GM19238 (cell line): Measurements from ENCODE around the gene PYDC1.
"Not testable (repeated sequence)": the region's sequence is repeated elsewhere in the genome, so short reads cannot be mapped to it uniquely, and the experiment has no call there.

Source experiments
- DNase-seq: peaks from one replicate; pipeline ENCODE4 v3.0.0; 2011; ENCODE audit warnings: low spot score; ENCODE audit not compliant: insufficient read length

PYDC1 gene

DNA sequence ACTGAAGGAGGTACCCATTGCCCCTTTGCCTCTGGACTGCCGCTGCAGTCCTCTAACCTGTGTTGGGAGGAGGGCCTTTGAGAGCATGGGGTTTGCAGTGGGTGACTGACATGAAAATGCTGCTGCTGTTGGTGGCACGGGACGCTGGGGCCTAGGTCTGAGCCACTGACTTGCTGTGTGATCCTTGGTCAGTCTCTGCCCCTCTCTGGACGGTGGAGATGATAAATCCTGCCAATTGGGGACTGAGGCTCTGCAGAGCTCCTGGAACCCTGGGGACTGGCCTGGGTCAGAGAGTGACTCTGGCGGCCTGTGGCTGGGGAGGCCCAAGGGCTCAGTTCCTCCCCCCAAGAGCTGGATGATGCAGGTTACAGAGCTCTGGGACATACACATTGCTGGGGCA lies 6.1 kb upstream of the PYDC1 start:
- no peak for DNase-seq

DNA sequence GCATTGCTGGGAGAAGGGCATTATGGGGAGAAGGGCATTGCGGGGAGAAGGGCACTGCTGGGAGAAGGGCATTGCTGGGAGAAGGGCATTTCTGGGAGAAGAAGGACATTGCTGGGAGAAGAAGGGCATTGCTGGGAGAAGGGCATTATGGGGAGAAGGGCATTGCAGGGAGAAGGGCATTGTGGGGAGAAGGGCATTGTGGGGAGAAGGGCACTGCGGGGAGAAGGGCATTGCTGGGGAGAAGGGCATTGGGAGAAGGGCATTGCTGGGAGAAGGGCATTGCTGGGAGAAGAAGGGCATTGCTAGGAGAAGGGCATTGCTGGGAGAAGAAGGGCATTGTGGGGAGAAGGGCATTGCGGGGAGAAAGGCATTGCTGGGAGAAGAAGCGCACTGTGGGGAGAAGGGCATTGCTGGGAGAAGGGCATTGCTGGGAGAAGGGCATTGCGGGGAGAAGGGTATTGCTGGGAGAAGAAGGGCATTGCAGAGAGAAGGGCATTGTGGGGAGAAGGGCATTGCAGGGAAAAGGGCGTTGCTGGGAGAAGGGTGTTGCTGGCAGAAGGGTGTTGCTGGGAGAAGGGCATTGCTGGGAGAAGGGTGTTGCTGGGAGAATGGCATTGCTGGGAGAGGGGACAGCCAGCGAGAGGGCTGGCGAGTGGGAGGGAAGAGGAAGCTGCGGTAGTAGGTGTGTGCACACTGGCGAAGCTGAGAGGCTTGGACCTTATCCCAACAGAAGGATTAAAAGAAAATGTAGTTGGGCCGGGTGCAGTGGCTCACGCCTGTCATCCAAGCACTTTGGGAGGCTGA lies 4.6 kb upstream of the PYDC1 start:
- DNase-seq = no peak

DNA sequence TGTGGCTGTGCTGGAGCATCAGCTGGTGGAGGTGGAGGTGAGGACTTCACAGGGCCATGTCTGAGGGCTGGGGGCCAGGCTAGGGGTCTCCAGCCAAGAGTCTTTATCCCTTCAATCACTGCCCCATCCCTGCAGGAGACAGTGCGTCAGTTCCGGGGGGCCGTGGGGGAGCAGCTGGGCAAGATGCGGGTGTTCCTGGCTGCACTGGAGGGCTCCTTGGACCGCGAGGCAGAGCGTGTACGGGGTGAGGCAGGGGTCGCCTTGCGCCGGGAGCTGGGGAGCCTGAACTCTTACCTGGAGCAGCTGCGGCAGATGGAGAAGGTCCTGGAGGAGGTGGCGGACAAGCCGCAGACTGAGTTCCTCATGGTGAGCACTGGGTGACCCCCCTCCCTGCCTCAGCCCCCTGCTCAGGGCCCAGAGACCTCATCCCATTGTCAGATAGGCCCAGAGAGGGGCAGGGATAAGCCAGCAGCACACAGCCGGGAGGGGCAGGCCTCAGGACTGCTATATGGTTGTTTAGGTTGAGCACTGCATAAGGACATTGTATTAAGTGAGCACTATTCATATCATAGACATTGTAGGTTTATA lies 2.3 kb upstream of the PYDC1 start:
- DNase-seq = no peak

DNA sequence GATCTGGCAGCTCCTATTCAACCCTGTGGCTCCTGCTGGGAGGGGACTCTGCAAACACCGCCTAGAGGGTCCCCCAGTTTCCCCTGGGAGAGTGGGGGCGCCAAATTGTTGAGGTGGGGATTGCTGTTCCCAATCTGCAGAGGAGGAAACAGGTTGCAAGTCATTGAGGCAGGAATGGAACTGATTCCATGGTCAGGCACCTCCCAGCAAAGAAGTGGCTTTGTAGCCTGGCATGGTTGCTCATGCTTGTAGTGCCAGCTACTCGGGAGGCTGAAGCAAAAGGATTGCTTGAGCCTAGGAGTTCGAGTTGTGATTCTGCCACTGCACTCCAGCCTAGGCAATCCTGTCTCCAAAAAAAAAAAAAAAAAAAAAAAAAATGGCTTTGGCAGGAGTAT lies 198 bp upstream of the PYDC1 start:
- DNase-seq = no peak

DNA sequence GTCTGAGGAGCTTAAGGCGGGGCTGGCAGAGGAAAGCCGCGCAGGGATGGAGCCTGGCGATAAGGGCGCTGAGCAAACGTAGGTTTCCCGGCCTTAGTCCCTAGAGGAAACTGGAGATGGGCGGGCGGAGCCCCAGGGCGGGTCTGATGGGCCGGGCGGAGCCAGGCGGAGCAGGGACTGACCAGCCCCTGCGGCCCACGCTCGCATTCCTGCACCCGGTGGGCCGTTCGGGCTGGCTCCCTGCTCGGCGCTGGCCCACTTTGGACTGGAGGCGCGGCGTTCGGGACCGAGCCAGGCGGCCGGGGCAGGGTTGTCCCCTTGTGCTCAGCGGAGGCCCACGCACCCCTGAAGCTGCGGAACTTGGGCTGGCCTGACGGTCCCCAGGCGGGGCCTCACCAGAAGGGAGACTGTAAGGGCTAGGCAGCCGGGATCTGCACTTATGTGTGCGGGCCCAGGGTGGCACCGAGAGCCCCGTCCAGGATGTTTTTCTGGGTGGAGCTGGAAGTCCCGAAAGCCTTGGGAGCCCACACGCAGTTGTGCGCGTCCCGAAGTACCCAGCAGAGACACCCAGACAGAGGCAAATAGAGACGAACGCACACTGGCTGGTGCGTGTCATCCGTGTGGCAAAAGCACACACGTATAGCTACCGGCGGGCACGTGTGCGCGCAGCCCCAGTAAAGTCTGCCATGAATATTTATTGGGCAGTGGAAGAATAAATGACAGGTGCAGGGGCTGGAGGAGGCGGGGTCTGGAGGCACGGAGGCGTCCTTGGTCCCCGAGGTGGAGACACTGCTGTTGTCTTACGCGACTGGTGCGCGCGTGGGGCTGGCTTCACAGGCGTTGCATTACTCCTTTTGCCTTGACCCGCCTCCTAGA lies 1.4 kb downstream of the PYDC1 start:
- no peak for DNase-seq

DNA sequence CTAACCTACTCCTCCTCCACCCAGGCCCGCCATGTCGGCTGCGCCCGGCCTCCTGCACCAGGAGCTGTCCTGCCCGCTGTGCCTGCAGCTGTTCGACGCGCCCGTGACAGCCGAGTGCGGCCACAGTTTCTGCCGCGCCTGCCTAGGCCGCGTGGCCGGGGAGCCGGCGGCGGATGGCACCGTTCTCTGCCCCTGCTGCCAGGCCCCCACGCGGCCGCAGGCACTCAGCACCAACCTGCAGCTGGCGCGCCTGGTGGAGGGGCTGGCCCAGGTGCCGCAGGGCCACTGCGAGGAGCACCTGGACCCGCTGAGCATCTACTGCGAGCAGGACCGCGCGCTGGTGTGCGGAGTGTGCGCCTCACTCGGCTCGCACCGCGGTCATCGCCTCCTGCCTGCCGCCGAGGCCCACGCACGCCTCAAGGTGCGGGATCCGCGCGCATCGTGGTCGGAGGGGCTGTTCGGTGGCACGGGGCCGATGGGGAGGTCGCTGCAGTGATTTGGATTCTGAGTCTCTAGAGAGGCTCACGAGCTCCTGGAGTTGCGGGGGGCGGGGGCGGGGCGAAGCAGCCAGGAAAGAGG lies 2.1 kb downstream of the PYDC1 start:
- DNase-seq = no peak

DNA sequence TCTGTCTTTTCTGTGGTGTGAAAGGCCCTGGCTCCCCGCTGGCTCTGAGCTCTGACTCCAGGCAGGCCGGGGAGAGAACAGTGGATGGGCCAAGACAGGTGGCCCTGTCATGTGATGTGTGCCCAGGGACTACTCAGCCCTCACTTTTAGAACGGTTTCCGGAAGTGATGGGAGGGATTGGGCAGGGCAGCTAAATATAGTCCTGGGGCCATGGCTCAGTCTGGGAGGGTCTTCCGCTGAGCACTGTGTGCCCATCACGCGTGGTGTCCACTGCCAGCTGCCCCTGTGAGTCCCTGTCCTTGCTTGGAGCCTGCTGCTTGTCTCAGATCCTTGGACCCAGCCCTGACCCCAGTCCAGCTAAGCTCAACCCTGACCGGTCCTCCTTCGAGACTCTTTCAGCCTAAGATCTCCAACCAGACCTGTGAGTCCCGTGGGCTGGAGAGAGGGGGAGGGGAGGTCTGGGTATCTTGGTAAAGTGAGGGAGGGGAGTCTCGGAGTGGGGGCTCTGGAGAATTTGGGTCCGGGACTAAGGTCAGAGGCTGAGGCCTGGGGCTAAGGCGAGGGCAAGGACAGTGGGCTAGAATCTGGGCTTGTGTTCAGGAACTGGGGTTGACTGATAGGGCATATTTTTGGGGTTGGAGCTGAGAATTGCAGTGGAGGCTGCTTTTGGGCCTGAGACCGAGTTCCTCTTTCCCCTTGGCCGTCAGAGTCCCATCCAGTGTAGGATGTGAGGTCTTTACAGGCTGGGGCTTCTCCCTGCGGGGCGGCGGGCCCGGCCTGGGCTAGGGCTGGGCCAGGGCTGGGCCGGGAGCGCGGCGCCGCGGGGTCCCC lies 2.8 kb downstream of the PYDC1 start, which contains the start of gene TRIM72:
TSS of gene TRIM72 (plus strand) at position 243 of the 831 bp plus-strand sequence. CDS start 620 bp downstream, outside the sequence.
- no peak for DNase-seq

DNA sequence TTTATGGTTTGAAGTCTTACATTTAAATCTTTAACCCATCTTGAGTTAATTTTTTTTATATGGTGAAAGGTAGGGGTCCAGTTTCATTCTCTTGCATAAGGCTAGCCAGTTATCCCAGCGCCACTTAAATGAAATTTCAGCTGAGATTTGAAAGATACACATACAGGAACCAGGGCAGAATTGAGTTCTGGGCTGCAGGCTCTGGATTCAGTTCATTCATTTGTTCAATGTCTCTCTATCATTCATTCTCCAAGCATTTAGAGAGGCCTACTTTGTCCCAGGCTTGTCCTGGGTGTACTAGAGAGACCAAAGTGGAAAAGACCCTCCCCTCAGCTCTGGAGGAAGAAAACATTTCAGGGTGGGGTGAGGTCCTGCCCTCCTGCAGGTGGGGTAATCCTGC lies 3.6 kb downstream of the PYDC1 start:
- no peak for DNase-seq

DNA sequence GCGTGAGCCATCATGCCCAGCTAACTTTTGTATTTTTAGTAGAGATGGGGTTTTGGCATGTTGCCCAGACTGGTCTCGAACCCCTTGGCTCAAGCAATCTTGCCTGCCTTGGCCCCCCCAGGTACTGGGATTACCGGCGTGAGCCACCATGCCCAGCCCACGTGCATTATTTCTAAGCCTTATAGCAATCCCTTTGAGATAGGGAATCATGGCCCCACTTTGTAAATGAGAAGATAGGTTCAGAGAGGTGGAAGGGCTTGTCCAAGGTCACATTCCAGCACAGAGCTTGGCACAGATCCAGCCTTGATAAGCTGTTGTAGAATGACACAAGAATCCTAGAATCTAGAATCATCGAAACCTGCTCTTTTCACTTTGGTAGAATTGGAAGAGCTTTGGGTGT lies 10.2 kb downstream of the PYDC1 start:
- no peak for DNase-seq

DNA sequence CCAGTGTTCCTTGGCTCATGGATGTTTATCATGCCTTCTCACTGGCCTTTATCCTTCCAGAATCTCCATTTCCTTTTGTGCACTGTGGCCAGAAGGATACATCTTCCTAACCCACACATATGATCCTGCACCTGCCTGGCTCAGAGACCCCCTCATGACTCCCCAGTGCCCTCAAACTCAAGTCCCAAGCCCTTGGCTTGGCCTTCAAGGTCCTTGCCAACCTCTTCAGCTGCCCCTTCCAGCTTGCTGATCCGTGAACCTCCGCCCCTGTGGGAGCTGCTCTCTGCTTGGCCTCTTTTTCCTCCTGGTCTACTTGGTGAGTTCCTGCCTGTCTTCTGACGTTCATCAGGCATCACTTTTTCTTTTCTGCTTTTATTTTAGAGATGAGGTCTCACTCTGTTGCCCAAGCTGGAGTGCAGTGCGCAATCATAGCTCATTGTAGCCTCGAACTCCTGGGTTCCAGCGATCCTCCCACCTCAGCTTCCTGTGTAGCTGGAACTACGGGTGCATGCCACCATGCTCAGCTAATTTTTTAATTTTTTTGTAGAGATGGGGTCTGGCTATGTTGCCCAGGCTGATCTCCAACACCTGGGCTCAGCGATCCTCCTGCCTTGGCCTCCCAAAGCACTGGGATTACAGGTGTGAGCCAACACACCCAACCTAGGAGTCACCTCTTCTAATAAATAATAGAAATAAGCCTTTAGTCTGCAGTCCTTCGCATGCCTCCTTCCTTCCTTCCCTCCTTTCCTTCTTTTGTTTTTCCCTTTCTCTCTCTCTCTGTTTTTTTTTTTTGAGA lies 11.9 kb downstream of the PYDC1 start:
- DNase-seq = no peak

DNA sequence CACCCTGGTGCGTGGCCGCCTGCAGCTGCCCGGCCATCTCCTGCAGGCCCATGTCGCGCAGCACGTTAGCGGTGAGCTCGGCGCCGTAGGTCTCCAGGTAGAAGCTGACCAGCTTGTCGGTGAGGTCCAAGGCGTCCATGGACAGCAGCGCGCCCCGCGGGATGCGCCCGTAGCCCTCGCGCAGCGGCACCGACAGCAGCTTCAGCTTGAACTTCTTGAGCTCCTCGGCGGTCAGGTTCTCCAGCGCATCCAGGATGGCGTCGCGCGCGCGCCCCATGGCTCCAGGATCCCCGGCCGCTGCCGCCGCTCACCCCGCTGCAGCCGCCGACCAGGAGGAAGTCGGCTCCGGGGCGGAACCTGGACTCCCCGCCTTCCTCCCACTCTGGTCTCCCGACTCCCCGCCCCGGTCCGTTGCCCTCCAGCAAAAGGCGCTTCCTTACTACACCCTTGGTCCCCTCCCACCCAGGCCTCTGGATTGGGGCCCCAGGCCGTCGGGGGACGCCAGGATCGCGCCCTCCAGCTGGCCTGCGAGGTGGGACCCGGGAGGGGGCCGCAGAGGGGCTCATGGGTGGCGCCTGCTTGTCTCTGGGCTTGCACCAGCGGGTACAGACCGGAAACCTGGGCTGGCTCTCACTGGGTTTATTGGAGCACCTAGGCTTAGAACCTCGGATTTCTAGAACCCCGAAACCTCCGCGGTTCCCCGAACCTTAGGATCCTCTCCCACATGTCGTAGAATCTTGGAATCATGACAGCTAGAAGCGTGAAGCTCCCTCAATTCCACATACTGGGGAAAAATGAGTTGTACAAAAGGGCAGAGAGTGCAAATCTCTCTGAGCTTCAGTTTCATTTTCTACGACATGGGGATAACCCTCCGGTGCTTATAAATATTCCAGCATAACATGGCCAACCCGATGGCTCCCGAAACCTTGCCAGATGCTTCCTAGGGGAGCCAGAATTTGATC lies 14.2 kb downstream of the PYDC1 start, which contains the start of gene PYCARD:
TSS of gene PYCARD (minus strand) at position 347 of the 962 bp plus-strand sequence. CDS start at position 277, 70 bp downstream.
- DNase-seq = peak; percentile 55

DNA sequence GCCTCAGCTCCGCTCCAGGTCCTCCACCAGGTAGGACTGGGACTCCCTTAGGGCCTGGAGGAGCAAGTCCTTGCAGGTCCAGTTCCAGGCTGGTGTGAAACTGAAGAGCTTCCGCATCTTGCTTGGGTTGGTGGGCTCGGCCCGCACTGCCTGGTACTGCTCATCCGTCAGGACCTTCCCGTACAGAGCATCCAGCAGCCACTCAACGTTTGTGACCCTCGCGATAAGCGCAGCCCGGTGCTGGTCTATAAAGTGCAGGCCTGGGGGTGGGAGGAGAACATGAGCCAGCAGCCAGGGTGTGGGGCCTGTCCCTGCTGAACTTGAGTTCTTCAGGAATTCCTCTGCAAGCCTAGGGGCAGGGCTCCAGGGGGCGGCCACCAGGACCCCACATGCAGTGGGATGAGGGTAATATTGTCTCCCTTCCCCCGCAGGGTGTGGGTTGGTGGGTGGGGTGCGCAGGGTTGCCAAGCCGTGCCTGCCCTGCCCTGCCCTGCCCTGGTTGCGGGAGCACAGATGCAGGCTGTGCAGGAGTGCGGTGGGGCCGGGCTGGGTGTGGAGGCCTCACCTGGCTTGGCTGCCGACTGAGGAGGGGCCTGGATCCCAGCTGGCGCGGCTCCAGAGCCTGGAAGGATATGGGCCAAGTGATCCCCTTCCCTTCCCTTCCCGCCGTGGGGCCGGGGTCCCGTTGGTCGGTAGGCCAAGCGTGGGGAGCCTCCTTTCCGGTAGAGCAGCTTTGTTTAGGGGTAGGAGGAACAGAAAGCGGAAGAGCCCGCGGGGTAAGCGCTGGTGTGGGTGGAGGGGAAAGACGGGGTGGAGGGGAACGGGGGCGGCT lies 15.1 kb downstream of the PYDC1 start:
- DNase-seq = peak; percentile 72

DNA sequence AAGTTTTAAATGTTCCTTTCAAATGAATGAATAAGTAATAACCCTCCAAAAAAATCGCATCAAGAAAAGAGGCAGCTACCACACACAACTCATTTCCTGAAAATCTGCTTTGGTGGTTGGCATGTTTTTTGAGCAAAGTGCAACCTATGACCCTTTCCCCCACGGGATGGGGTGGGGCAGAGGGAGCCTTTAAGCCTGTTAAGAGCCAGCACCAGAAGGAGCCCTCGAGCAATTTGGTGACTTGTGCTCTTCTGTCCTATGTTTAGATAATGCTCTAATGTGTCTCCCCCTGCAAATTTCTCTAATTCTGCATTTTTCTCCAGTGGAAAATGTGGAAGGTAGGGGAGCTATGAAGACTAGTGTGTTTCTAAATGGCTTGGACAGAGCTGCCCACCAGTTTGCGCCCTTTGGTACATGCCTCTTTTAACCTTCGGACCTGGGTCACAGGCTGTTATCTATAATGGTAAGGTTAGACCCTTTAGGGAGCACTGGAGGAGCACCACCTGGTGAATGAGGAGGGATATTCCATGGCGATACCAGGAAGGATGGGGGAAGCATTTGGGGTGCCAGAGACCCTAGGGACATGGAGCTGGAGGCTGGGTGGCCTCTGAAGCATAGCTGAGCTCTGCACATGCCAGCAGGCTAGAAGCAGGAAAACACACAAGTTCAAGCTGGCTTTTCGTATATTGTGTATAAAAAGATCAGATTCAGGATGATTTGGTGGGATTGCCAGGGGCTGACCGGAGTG lies 15.9 kb downstream of the PYDC1 start:
- no peak for DNase-seq

DNA sequence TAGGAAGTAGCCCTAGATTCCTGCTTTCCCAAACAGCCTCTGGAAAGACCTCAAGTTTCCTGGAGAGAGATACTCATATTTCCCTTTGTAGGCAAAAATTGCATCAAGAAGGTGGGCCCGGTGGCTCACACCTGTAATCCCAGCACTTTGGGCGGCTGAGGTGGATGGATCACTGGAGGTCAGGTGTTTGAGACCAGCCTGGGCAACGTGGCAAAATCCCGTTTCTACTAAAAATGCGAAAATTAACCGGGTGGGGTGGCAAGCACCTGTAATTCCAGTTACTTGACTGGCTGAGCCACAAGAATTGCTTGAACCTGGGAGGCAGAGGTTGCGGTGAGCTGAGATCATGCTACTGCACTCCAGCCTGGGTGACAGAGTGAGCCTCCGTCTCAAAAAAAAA lies 16.8 kb downstream of the PYDC1 start:
- DNase-seq = not testable (repeated sequence)

DNA sequence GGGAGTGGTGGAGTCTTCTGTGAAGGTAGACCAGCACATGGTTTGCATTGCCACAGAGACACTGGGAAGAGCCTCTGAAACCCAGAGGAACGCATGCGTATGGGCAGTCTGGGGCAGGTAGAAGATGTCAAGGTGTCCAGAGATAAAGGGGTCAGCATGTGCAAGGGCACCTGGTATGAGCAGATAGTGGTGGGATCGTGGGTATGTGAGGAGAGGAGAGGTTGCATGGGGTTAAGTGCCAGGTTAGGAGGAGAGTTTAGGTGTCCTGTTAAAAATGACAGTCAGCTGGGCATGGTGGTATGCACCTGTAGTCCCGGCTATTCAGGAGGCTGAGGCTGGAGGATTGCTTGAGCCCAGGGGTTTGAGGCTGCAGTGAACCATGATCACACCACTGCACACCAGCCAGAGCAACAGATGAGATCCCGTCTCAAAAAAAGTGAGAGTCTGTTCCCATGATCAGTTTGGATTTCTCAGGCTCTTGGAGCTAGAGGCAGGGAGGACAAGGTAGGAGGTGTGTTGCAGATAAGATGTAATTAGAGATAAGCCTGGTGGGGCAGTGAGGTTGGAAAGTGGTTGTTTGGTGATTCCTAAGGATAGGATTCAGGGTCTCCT lies 17.4 kb downstream of the PYDC1 start:
- DNase-seq = no peak

DNA sequence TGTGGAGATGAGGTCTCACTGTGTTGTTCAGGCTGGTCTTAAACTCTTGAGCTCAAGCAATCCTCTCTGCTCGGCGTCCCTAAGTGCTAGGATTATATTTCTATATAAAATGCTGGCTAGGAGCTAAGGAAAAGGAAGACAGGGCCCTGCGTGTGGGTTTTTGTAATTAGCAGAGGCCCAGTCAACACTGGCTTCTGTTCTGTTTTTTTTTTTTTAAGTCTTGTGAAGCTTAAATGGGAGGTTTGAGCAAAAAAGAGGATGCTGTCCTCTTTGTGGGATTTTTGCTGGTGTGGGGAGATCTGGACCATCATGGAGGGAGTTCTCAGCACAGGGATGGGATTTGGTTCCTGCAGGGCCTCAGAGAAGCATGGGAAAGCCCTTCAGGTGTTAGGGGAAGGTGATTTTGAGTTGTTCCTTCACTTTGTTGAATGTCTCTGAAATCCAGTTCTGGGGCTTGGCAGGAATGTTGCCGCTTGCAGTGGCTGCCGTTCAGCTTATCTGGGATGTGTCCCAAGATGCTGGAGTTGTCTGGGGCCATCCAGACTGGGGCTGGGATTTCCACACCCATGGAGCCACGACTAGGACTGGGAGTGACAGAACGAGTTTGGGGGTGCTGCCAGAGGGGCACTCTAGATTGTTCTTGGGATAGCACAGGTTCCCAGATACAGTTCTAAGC lies 18.6 kb downstream of the PYDC1 start:
- no peak for DNase-seq
